Coronary artery (tissue), 2 donors: ENCODE measurements around the gene CLEC3B.

ENCODE experiments used
- DNase-seq: peaks from one replicate; pipeline ENCODE4 v3.0.0-alpha.2; 2017; ENCODE audit warnings: low spot score
- H3K27ac ChIP-seq, 2 donors: fragments of 200-600 bp; sonication (generic); one replicate each; pipeline ENCODE4 v1.5.1; 2016 to 2019
- H3K4me3 ChIP-seq: fragments of 200-600 bp; sonication (generic); 2 replicates; pipeline ENCODE4 v1.5.1; 2016; ENCODE audit warnings: mild to moderate bottlenecking, moderate library complexity
- CTCF ChIP-seq: fragments of 200-600 bp; sonication (generic); IDR thresholded peaks from one replicate; pipeline ENCODE4 v1.5.1; 2019; ENCODE audit warnings: antibody characterized with exemption

The CLEC3B gene

GRCh38 chr3:45024542-45025255 lies 1.4 kb upstream of the CLEC3B start:
- no peak for DNase-seq

GRCh38 chr3:45026957-45027356 lies 854 bp downstream of the CLEC3B start:
- peak overlapping the region; percentile 64 for H3K4me3 ChIP-seq
- peak; percentile 91 for DNase-seq
- peak overlapping the region; percentile 4 to 86 for H3K27ac ChIP-seq
- no peak for TF ChIP-seq CTCF

More at GRCh38 chr3:45024542-45025255, 1.4 kb upstream of the CLEC3B start:
- TF ChIP-seq CTCF = no peak
- H3K27ac ChIP-seq = peak overlapping the region in 1 of 2 donors; percentile 86
- H3K4me3 ChIP-seq = no peak overlapping the region

GRCh38 chr3:45027441-45027840 lies 1.3 kb downstream of the CLEC3B start:
- no peak for TF ChIP-seq CTCF
- no peak for DNase-seq
- H3K4me3 ChIP-seq = peak overlapping the region; percentile 64
- H3K27ac ChIP-seq = peak overlapping the region in 1 of 2 donors; percentile 86

GRCh38 chr3:45029216-45029615 lies 3.1 kb downstream of the CLEC3B start:
- H3K4me3 ChIP-seq = no peak overlapping the region
- DNase-seq = no peak
- TF ChIP-seq CTCF = no peak
- H3K27ac ChIP-seq = peak overlapping the region in 1 of 2 donors; percentile 75

DNA sequence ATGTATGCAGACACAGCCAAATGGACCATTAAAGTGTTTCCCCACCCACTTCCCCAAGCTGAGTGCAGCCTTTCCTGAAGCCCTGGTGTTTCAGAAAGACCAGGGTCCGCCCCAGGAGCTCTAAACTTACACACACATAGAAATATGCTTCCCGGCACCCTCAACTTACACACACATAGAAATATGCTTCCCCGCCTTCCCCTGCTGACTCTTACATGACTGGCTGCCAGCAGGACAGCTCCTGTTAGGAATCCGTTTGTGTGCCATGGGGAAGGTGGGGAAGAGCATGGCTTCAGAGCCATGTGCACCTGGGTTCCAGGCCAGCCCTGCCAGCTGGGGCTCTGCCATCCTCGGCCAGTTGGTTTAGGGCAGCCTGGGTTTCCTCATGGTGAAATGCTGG lies 3.6 kb downstream of the CLEC3B start:
- Histone ChIP-seq H3K27ac (peak overlapping the region in 1 of 2 donors; percentile 75), H3K4me3 (no peak overlapping the region)
- TF ChIP-seq CTCF = no peak
- DNase-seq = no peak

GRCh38 chr3:45031531-45031930 lies 5.4 kb downstream of the CLEC3B start:
- DNase-seq = no peak
- no peak for TF ChIP-seq CTCF
- Histone ChIP-seq H3K27ac (no peak overlapping the region), H3K4me3 (no peak overlapping the region)

DNA sequence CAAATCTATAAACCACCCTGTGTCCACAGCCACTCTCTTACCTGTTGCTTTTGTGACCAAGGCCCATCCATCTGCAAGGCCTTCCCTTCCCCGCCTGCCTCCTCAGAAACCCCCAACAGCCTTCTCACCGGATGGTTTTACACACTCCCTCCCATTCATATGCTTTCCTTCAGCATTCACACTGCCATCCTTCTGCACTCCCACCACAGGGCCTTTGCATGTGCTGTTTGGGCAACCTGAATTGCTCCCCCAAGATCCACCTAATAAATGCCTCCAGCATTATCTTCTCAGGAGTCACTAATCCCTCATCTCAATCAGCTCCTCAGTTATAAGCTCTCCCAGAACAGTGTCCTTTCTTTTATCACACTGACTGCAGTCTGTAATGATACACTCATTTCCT lies 6.0 kb downstream of the CLEC3B start:
- no peak for TF ChIP-seq CTCF
- no peak overlapping the region for H3K27ac ChIP-seq
- H3K4me3 ChIP-seq = no peak overlapping the region
- no peak for DNase-seq
